HFFc6 (cell line): Measurements from ENCODE around the gene INSYN1. TPM values are rescaled to one million over a fixed set of nuclear protein-coding genes. Genes with fewer than 3 reads are reported as not detected.
"Not testable (repeated sequence)": the region's sequence is repeated elsewhere in the genome, so short reads cannot be mapped to it uniquely, and the experiment has no call there.

Experiments
- DNase-seq: peaks from one replicate; pipeline ENCODE4 v3.0.0-alpha.2; 2018
- H3K27ac Mint-ChIP-seq: 2 replicates; pipeline ENCODE4 v1.8.0; 2020; ENCODE audit warnings: mild to moderate bottlenecking, mixed read lengths
- H3K27me3 Mint-ChIP-seq: 2 replicates; pipeline ENCODE4 v1.8.0; 2021; ENCODE audit warnings: mild to moderate bottlenecking, moderate library complexity, mixed read lengths; ENCODE audit not compliant: insufficient read depth
- H3K36me3 Mint-ChIP-seq: 2 replicates; pipeline ENCODE4 v1.8.0; 2021; ENCODE audit warnings: low read depth, mixed read lengths
- H3K4me1 Mint-ChIP-seq: 2 replicates; pipeline ENCODE4 v1.8.0; 2020; ENCODE audit warnings: low read depth, mixed read lengths
- H3K4me3 Mint-ChIP-seq: 2 replicates; pipeline ENCODE4 v1.8.0; 2020; ENCODE audit warnings: mild to moderate bottlenecking, moderate library complexity, mixed read lengths
- H3K9me3 Mint-ChIP-seq: 2 replicates; pipeline ENCODE4 v1.8.0; 2020; ENCODE audit warnings: mild to moderate bottlenecking, mixed read lengths
- CTCF ChIP-seq: fragments of 200-600 bp; sonication (generic); IDR thresholded peaks from 2 replicates; pipeline ENCODE4 v1.5.0; 2021; ENCODE audit warnings: antibody characterized with exemption, mild to moderate bottlenecking
- total RNA-seq, 6 experiments: library from RNA; stranded (reverse); fragmentation: NEBNext Ultra II Directional; extraction: Animal tissue kit (Norgen Biotek cat#: 25700); gene quantifications; 2 replicates in 1 of 6; 3 replicates in 5 of 6; pipeline ENCODE4 v1.2.3, GENCODE V29; 2021

INSYN1 gene
- total RNA-seq, 6 experiments from 2014 or later = 0.15 to 1.3 (median 0.28) TPM

- no peak for TF ChIP-seq CTCF
- peaks cover 38% of the 10 kb centered on the region for H3K4me1 Mint-ChIP-seq
- no peak overlapping the region for H3K4me3 Mint-ChIP-seq
- peaks cover 8% of the 10 kb centered on the region for H3K27me3 Mint-ChIP-seq
- H3K9me3 Mint-ChIP-seq = no peaks in the 10 kb centered on the region
- no peak overlapping the region for H3K27ac Mint-ChIP-seq
- H3K36me3 Mint-ChIP-seq = no peaks in the 10 kb centered on the region
- DNase-seq = no peak
Observed at GRCh38 chr15:73797366-73798158, 44.4 kb upstream of the INSYN1 start.

GRCh38 chr15:73796331-73796831, 43.2 kb upstream of the INSYN1 start:
- no peak for TF ChIP-seq CTCF
- Mint-ChIP-seq H3K4me1 (peaks cover 27% of the 10 kb centered on the region), H3K4me3 (no peak overlapping the region), H3K27me3 (peaks cover 16% of the 10 kb centered on the region), H3K36me3 (no peaks in the 10 kb centered on the region), H3K9me3 (no peaks in the 10 kb centered on the region), H3K27ac (no peak overlapping the region)
- DNase-seq = no peak

GRCh38 chr15:73794443-73795133, 41.4 kb upstream of the INSYN1 start:
- peaks cover 29% of the 10 kb centered on the region for H3K27me3 Mint-ChIP-seq
- no peak for TF ChIP-seq CTCF
- no peak overlapping the region for H3K27ac Mint-ChIP-seq
- no peaks in the 10 kb centered on the region for H3K36me3 Mint-ChIP-seq
- peak; percentile 48 for DNase-seq
- H3K9me3 Mint-ChIP-seq = no peaks in the 10 kb centered on the region
- peaks cover 9% of the 10 kb centered on the region for H3K4me1 Mint-ChIP-seq
- H3K4me3 Mint-ChIP-seq = no peak overlapping the region

- peaks cover 39% of the 10 kb centered on the region for H3K27me3 Mint-ChIP-seq
- H3K27ac Mint-ChIP-seq, DNase-seq, H3K36me3 Mint-ChIP-seq, H3K9me3 Mint-ChIP-seq, H3K4me3 Mint-ChIP-seq, H3K4me1 Mint-ChIP-seq: not testable (repeated sequence)
Observed at GRCh38 chr15:73792899-73793541, 39.9 kb upstream of the INSYN1 start.

GRCh38 chr15:73792415-73792814, 39.3 kb upstream of the INSYN1 start:
- TF ChIP-seq CTCF = no peak
- Mint-ChIP-seq H3K27ac (no peak overlapping the region), H3K27me3 (peaks cover 39% of the 10 kb centered on the region), H3K36me3 (no peaks in the 10 kb centered on the region), H3K4me1 (no peaks in the 10 kb centered on the region), H3K4me3 (no peak overlapping the region), H3K9me3 (no peaks in the 10 kb centered on the region)
- DNase-seq = no peak
